ENCODE measurements around the gene TOX2.

The TOX2 gene

DNA sequence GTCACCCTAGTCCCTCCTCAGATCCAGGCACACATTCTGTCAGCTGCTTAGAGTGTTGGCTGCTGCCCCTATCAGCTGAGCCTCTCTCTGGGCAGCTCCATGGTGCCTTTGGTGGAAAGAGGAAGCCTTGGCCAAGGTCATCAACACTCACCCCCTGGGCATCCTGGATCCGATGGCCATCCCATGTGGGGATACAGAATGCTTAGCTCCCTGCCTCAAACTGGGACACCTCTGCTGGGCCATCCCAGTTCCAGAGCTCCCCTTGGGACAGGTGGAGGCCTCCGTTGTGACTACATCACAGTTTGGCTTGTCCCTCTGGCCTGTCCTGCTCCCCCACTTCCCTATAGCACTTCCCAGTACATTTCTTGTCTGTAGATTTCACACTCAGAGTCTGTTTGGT, 45.6 kb downstream of the TOX2 start:
- DNase-seq (ENCODE audit: low read depth), result no peak
- H3K4me3 ChIP-seq (replicated peaks; ENCODE audit: low read depth, low read length), result no peak overlapping the region
- TF ChIP-seq, protein P1, sequence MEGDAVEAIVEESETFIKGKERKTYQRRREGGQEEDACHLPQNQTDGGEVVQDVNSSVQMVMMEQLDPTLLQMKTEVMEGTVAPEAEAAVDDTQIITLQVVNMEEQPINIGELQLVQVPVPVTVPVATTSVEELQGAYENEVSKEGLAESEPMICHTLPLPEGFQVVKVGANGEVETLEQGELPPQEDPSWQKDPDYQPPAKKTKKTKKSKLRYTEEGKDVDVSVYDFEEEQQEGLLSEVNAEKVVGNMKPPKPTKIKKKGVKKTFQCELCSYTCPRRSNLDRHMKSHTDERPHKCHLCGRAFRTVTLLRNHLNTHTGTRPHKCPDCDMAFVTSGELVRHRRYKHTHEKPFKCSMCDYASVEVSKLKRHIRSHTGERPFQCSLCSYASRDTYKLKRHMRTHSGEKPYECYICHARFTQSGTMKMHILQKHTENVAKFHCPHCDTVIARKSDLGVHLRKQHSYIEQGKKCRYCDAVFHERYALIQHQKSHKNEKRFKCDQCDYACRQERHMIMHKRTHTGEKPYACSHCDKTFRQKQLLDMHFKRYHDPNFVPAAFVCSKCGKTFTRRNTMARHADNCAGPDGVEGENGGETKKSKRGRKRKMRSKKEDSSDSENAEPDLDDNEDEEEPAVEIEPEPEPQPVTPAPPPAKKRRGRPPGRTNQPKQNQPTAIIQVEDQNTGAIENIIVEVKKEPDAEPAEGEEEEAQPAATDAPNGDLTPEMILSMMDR (IDR thresholded peaks at IDR 0.05; ENCODE audit: low read length, missing control alignments), result no peak

DNA sequence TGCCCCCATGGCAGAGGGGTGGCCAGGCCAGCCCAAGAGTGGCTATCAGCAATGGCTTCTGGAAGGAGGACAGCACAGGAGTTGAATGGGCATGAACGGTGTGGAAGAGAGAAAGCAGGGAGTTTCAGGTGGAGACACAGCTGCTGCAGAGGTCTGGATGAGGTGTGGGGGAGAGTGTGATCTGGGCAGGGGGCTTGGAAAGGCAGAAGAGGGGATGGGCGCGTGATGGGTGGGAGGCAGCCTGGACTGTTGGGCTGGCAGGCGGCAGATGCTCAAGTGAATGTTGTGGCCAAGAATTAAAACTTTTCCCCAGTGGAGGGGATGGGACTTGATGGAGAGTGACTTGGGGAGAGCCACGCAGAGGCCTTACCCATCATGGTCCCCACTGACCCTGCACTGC, 46.5 kb downstream of the TOX2 start:
- H3K4me3 ChIP-seq (replicated peaks; ENCODE audit: low read depth, low read length), result no peak overlapping the region
- DNase-seq (ENCODE audit: low read depth), result no peak
- TF ChIP-seq, protein P1 (IDR thresholded peaks at IDR 0.05; ENCODE audit: low read length, missing control alignments), result no peak

DNA sequence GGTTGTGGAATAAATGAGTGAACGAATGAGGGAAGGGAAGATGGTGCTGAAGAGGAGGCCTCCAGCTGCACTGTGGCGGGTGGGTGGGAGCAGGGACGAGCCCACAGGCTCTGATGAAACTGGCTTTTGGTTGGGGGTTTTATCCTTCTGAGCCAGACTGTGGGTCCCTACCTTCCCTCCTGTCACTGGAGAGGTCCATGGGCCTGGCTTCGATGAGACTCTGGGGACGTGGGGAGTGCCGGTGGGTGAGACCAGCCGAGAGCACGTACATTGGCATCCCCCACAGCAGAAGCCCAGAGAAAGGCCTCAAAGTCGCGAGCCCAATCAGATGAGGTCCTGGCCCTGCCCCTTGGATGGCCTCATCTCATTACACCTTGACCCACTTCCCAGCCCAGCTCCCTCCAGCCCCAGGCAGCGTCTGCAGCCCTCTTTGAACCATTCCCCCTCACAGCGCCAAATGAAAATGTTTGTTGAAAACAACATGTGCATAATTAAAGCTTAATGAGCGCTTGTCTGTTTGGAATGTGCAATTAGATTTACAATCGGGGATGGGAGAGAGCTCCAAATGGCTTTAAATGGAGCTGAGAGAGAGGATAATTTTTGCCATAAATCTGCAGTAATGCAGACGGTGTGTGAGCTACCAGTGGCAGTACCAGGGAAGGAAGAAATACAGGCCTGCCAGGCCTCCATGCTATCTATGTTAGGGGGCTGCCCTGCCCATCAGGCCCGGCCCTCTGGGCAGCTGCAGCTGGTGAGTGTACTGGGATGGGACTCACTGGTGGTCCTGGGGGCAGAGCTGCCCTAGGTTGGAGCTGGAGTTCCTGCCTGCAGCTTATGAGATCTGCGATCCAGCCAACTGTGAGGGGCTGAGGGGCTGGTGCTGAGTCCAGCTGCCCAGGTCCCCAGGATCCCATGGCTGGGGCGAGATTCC, 47.2 kb downstream of the TOX2 start:
- DNase-seq (ENCODE audit: low read depth), result no peak
- H3K4me3 ChIP-seq (replicated peaks; ENCODE audit: low read depth, low read length), result no peak overlapping the region
- TF ChIP-seq, protein P1 (IDR thresholded peaks at IDR 0.05; ENCODE audit: low read length, missing control alignments), result no peak

DNA sequence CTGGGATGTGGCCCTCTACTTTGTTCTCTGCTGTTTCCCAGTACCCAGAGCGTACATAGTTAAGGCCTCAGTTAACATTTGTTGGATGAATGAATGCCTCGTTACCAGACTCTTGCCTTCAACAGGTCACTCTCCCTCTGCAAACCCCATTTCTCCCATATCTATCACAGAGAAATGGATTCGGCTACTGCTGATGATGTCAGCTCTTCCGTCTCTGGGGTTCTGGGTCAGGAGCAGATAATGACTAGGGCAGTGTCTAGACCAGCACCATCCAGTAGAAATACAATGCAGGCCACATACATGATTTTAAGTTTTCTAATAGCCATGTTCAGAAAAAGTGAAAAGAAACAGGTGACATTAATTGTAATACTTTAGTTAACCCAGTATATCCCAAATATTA, 47.9 kb downstream of the TOX2 start:
- no peak overlapping the region for H3K4me3 ChIP-seq (replicated peaks; ENCODE audit: low read depth, low read length)
- TF ChIP-seq, protein P1 (IDR thresholded peaks at IDR 0.05; ENCODE audit: low read length, missing control alignments), result no peak
- no peak for DNase-seq (ENCODE audit: low read depth)

DNA sequence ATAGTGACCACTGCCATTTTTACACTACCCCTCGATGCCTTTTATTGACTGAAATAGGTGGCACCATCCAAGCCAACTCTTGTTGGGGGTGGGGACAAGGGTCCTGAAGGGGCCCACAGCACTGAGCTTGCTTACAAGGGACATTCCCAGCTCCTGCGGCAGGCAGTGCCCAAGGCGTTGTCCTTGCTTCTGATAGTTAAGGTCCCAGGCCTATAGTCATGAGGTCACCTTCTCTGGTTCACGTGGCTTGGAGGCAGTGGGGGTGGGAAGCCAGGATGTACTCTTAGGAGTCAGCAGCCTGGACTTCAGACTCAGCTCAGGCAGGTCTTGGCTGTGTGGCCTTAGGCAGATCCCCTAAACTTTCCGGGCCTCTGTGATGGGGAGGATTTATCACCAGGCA, 48.6 kb downstream of the TOX2 start:
- H3K4me3 ChIP-seq (replicated peaks; ENCODE audit: low read depth, low read length), result no peak overlapping the region
- TF ChIP-seq, protein P1 (IDR thresholded peaks at IDR 0.05; ENCODE audit: low read length, missing control alignments), result no peak
- DNase-seq (ENCODE audit: low read depth), result no peak

DNA sequence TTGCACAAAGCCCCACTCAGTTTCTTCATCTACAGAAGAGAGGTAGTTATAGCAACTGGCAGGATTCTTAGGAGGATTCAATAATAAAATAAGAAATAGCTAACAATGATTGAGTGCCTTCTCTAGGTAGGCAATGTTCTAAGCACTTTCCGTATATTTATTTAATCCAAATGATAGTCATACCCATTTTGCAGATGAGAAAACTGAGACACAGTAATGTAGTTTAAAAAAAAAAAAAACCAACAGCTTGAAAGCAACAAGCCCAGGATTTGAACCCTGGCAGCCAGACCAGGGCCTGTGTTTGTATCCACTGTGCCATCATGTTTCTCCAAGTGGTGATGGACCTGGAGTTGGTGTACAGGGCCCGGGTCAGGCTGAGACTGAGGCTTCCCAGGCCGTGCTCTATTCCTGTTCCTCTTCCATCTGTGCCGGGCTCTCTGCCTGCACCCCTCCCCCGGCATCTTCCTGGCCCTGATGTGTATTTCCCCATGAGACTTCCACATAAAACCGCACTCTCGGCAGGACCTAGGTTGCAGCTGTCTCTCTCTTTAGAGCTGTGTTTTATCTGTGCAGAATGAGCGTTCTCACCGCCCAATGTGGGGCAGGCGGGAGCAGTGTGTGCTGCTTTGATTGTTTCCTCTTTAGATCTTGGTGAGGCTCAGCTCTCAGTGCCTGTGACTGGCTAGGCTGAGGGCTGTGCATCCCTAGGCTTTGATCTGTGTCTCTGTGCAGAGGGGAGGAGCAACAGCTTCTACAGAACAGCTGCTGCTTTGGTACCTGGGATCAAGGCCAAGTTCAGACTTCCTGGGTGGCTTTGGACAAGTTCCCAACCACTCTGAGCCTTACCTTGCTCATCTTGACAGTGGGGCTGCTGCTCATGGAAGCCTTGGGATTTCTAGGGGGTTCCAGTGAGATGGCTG, 49.5 kb downstream of the TOX2 start:
- TF ChIP-seq, protein P1 (IDR thresholded peaks at IDR 0.05; ENCODE audit: low read length, missing control alignments), result no peak
- peak; percentile 82 for DNase-seq (ENCODE audit: low read depth)
- H3K4me3 ChIP-seq (replicated peaks; ENCODE audit: low read depth, low read length), result no peak overlapping the region
